ENCODE measurements around the gene GALNT14. TPM values are rescaled to one million over a fixed set of nuclear protein-coding genes. Genes with fewer than 3 reads are reported as not detected.

GALNT14 gene
- total and polyA plus RNA-seq, 2 donors (not counting 1 experiment from before 2014, with no cell fraction given): 3.1 to 6.2 TPM

DNA sequence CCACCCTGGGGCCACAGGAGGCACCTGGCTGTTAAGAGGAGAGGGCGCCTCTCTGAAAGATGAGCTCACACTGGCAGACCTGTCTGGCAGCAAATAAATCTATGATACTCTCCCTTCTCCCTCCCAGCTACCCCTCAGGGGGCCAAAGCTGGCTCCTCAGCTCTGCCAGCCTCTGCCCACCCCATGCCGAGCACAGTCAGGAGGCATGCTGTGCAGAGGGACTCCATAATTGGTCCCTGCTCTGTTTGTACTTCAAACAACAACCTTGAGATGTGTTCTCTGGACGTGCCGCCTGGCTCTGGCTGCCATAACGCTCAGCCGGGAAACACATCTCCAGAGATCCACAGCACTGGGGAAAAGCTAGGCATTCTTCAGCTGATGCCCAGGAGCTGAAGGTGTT is 126.7 kb downstream of the GALNT14 start:
- no peak overlapping the region for H3K4me3 Mint-ChIP-seq
- ChIA-PET CTCF (no interaction called here), POLR2A (no interaction called here)
- 100% methylated on average over 3 of the region's 6 CpGs for WGBS (ENCODE audit: insufficient coverage)
- Histone ChIP-seq H3K27ac (ENCODE audit: low read length in 2 of 2) (no peak overlapping the region), H3K9me3 (ENCODE audit: control extremely low read depth in 1 of 3, control insufficient read depth in 2 of 3, insufficient read depth in 1 of 3, low read length in 2 of 3) (no peaks in the 10 kb centered on the region), H3K4me2 (replicated peaks; ENCODE audit: low read depth, low read length, poor library complexity, severe bottlenecking) (no peak overlapping the region), H2AFZ (ENCODE audit: insufficient read depth, low read depth, low read length, poor library complexity, severe bottlenecking) (no peak overlapping the region), H3K9ac (ENCODE audit: low read length) (no peak overlapping the region), H3K4me3 (ENCODE audit: control extremely low read depth in 1 of 5, extremely low read depth in 1 of 5, insufficient read depth in 1 of 5, low read depth in 2 of 5, low read length in 4 of 5) (no peak overlapping the region), H4K20me1 (ENCODE audit: control insufficient read depth, insufficient read depth, low read length, poor library complexity, severe bottlenecking) (no peaks in the 10 kb centered on the region), H3K36me3 (replicated peaks in 1 of 2; ENCODE audit: control extremely low read depth in 1 of 2, control insufficient read depth in 1 of 2, extremely low read depth in 1 of 2, insufficient read depth in 2 of 2, low read length in 1 of 2) (no peaks in the 10 kb centered on the region), H3K27me3 (replicated peaks in 1 of 4; ENCODE audit: control extremely low read depth in 1 of 4, control insufficient read depth in 3 of 4, insufficient read depth in 4 of 4, low read length in 3 of 4) (no peaks in the 10 kb centered on the region), H3K4me1 (ENCODE audit: control insufficient read depth in 2 of 2, insufficient read depth in 2 of 2, low read length in 2 of 2) (no peaks in the 10 kb centered on the region), H3K79me2 (ENCODE audit: control insufficient read depth, insufficient read depth, low read length) (no peaks in the 10 kb centered on the region)
- ATAC-seq (ENCODE audit: low read depth) (no peak), DNase-seq (no peak)
- H3K9me3 Mint-ChIP-seq (ENCODE audit: insufficient read depth): no peaks in the 10 kb centered on the region
- intact Hi-C loops (cut with micrococcal nuclease): no loop called here
- H3K4me1 Mint-ChIP-seq: peaks cover 4% of the 10 kb centered on the region
- TF ChIP-seq CTCF (IDR thresholded peaks at IDR 0.05) (no peak), EZH2 (IDR thresholded peaks at IDR 0.05; ENCODE audit: borderline replicate concordance, insufficient read depth, low read depth, low read length, poor library complexity, severe bottlenecking) (no peak)
- no peaks in the 10 kb centered on the region for H3K27me3 Mint-ChIP-seq
- H3K27ac Mint-ChIP-seq: no peak overlapping the region

DNA sequence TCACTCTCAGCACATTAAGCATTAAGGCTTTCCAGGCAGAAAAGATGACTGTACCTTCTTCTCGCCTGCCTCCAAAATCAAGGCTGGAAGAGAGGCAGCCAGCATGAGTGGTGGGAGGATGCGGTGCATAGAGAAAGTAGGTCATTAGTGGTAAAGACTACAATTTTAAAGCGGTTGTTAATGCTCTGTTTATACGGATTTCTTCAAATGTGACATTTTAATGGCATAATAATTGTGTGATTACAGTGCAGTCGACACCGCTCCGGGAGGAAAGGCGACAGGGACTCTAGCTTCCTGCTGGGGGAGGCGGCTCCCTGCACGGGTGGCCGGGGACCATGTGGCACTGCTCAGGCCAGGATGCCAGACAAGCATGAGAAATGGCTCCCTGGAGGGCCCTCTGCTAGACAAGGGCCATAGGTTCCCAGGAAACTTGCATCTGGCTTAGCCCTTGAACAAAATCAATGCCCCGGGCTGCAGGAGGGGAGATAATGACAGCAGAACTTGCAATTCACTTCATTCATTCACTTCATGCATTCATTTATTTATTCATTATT is 129.6 kb downstream of the GALNT14 start:
- Mint-ChIP-seq H3K4me1 (peaks cover 4% of the 10 kb centered on the region), H3K27me3 (no peaks in the 10 kb centered on the region), H3K27ac (no peak overlapping the region), H3K9me3 (ENCODE audit: insufficient read depth) (no peaks in the 10 kb centered on the region), H3K4me3 (no peak overlapping the region)
- no peaks in the 10 kb centered on the region for H3K4me1 ChIP-seq (ENCODE audit: control insufficient read depth in 2 of 2, insufficient read depth in 2 of 2, low read length in 2 of 2)
- H3K4me3 ChIP-seq (ENCODE audit: control extremely low read depth in 1 of 5, extremely low read depth in 1 of 5, insufficient read depth in 1 of 5, low read depth in 2 of 5, low read length in 4 of 5): no peak overlapping the region
- no peaks in the 10 kb centered on the region for H3K9me3 ChIP-seq (ENCODE audit: control extremely low read depth in 1 of 3, control insufficient read depth in 2 of 3, insufficient read depth in 1 of 3, low read length in 2 of 3)
- intact Hi-C loops (cut with micrococcal nuclease): no loop called here
- H3K27me3 ChIP-seq (replicated peaks in 1 of 4; ENCODE audit: control extremely low read depth in 1 of 4, control insufficient read depth in 3 of 4, insufficient read depth in 4 of 4, low read length in 3 of 4): no peaks in the 10 kb centered on the region
- H3K9ac ChIP-seq (ENCODE audit: low read length): no peak overlapping the region
- H3K79me2 ChIP-seq (ENCODE audit: control insufficient read depth, insufficient read depth, low read length): no peaks in the 10 kb centered on the region
- H3K4me2 ChIP-seq (replicated peaks; ENCODE audit: low read depth, low read length, poor library complexity, severe bottlenecking): no peak overlapping the region
- no peaks in the 10 kb centered on the region for H4K20me1 ChIP-seq (ENCODE audit: control insufficient read depth, insufficient read depth, low read length, poor library complexity, severe bottlenecking)
- no peaks in the 10 kb centered on the region for H3K36me3 ChIP-seq (replicated peaks in 1 of 2; ENCODE audit: control extremely low read depth in 1 of 2, control insufficient read depth in 1 of 2, extremely low read depth in 1 of 2, insufficient read depth in 2 of 2, low read length in 1 of 2)
- 85% methylated on average over 10 of the region's 12 CpGs for WGBS (ENCODE audit: insufficient coverage)
- ATAC-seq (ENCODE audit: low read depth) (no peak), DNase-seq (no peak)
- H2AFZ ChIP-seq (ENCODE audit: insufficient read depth, low read depth, low read length, poor library complexity, severe bottlenecking): no peak overlapping the region
- POLR2A ChIA-PET: no interaction called here
- H3K27ac ChIP-seq (ENCODE audit: low read length in 2 of 2): no peak overlapping the region
- CTCF ChIA-PET: no interaction called here
- no peak for TF ChIP-seq CTCF (IDR thresholded peaks at IDR 0.05)
- no peak for TF ChIP-seq EZH2 (IDR thresholded peaks at IDR 0.05; ENCODE audit: borderline replicate concordance, insufficient read depth, low read depth, low read length, poor library complexity, severe bottlenecking)

All from B cell (primary cell).